ENCODE data around the gene IFRD1. TPM values are rescaled to one million over a fixed set of nuclear protein-coding genes. Genes with fewer than 3 reads are reported as not detected.

IFRD1 gene
- total and polyA plus RNA-seq, 2 experiments from 2014 or later: 69.9 to 114 TPM

DNA sequence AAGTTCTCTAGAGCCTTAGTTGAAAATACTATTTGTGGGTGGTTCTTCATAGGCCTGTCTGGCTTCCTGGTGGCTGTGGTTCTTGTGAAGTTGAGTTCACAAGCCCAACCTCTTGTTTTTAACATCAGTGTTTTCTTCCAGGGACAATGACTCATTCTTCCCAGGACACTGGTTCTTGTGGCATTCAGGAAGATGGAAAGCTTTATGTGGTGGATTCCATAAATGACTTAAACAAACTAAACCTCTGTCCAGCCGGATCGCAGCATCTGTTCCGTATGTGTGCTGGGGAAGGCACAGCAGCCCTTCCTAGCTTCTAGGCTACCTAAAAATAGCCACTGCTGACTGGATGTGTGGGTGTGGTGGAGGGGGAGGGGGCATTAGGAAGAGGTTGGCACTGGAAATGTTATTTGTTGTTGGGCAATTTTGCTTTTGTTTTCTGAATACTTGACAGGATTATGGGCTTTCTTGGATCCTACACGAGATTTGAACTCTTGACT is 34.5 kb downstream of the IFRD1 start:
- peaks cover 8% of the 10 kb centered on the region for H3K4me1 ChIP-seq (ENCODE audit: insufficient read depth)
- no peaks in the 10 kb centered on the region for H3K9me3 ChIP-seq (ENCODE audit: low read depth)
- no peak overlapping the region for H3K4me3 ChIP-seq
- no peaks in the 10 kb centered on the region for H4K20me1 ChIP-seq (ENCODE audit: insufficient read depth, poor library complexity, severe bottlenecking)
- H3K4me2 ChIP-seq: no peak overlapping the region
- H3K27ac ChIP-seq: peak overlapping the region; percentile 49
- H3K9me2 ChIP-seq (replicated peaks; ENCODE audit: insufficient read depth): no peaks in the 10 kb centered on the region
- H3K79me2 ChIP-seq: no peaks in the 10 kb centered on the region
- no peaks in the 10 kb centered on the region for H3K27me3 ChIP-seq
- no peak overlapping the region for H2AFZ ChIP-seq
- no peaks in the 10 kb centered on the region for H3K36me3 ChIP-seq (replicated peaks; ENCODE audit: insufficient read depth, low read depth)
- peak; percentile 56 for DNase-seq (ENCODE audit: low spot score)
- TF ChIP-seq, protein P1, sequence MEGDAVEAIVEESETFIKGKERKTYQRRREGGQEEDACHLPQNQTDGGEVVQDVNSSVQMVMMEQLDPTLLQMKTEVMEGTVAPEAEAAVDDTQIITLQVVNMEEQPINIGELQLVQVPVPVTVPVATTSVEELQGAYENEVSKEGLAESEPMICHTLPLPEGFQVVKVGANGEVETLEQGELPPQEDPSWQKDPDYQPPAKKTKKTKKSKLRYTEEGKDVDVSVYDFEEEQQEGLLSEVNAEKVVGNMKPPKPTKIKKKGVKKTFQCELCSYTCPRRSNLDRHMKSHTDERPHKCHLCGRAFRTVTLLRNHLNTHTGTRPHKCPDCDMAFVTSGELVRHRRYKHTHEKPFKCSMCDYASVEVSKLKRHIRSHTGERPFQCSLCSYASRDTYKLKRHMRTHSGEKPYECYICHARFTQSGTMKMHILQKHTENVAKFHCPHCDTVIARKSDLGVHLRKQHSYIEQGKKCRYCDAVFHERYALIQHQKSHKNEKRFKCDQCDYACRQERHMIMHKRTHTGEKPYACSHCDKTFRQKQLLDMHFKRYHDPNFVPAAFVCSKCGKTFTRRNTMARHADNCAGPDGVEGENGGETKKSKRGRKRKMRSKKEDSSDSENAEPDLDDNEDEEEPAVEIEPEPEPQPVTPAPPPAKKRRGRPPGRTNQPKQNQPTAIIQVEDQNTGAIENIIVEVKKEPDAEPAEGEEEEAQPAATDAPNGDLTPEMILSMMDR (IDR thresholded peaks at IDR 0.05; ENCODE audit: poor library complexity): no peak
- TF ChIP-seq EZH2phosphoT487 (IDR thresholded peaks at IDR 0.05; ENCODE audit: low read depth, severe bottlenecking, unreplicated experiment) (no peak), EZH2 (IDR thresholded peaks at IDR 0.05; ENCODE audit: borderline replicate concordance) (no peak)
- WGBS (ENCODE audit: low lambda C conversion rate, missing lambda C conversion rate): 60% methylated on average over 4 of the region's 4 CpGs

DNA sequence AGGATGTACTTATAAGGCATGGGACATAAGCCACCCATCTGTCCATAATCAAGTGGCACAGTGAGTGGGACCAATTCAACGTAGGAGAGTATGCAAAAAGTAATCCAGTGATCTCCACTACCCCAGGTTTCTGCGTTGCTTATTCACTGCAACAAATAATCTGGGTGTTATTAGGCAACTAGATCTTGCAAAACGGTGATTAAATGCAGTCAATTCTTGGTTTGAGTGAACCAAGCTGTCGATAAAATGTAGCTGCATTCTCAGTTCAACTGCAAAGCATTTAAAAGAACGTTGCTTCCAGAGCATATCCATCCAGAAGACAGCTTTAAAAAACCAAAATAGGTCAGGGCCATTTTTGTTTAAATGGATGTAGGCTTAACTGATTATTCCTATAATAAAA is 35.5 kb downstream of the IFRD1 start:
- Histone ChIP-seq H3K4me1 (ENCODE audit: insufficient read depth) (peaks cover 8% of the 10 kb centered on the region), H3K36me3 (replicated peaks; ENCODE audit: insufficient read depth, low read depth) (no peaks in the 10 kb centered on the region), H2AFZ (no peak overlapping the region), H3K27ac (no peak overlapping the region), H3K4me3 (no peak overlapping the region), H4K20me1 (ENCODE audit: insufficient read depth, poor library complexity, severe bottlenecking) (no peaks in the 10 kb centered on the region), H3K4me2 (no peak overlapping the region), H3K9me3 (ENCODE audit: low read depth) (no peaks in the 10 kb centered on the region), H3K27me3 (no peaks in the 10 kb centered on the region), H3K79me2 (no peaks in the 10 kb centered on the region), H3K9me2 (replicated peaks; ENCODE audit: insufficient read depth) (no peaks in the 10 kb centered on the region)
- TF ChIP-seq, protein P1 (IDR thresholded peaks at IDR 0.05; ENCODE audit: poor library complexity): no peak
- TF ChIP-seq EZH2 (IDR thresholded peaks at IDR 0.05; ENCODE audit: borderline replicate concordance) (no peak), EZH2phosphoT487 (IDR thresholded peaks at IDR 0.05; ENCODE audit: low read depth, severe bottlenecking, unreplicated experiment) (no peak)
- DNase-seq (ENCODE audit: low spot score): no peak
- WGBS (ENCODE audit: low lambda C conversion rate, missing lambda C conversion rate): 71% methylated on average over 5 of the region's 5 CpGs

DNA sequence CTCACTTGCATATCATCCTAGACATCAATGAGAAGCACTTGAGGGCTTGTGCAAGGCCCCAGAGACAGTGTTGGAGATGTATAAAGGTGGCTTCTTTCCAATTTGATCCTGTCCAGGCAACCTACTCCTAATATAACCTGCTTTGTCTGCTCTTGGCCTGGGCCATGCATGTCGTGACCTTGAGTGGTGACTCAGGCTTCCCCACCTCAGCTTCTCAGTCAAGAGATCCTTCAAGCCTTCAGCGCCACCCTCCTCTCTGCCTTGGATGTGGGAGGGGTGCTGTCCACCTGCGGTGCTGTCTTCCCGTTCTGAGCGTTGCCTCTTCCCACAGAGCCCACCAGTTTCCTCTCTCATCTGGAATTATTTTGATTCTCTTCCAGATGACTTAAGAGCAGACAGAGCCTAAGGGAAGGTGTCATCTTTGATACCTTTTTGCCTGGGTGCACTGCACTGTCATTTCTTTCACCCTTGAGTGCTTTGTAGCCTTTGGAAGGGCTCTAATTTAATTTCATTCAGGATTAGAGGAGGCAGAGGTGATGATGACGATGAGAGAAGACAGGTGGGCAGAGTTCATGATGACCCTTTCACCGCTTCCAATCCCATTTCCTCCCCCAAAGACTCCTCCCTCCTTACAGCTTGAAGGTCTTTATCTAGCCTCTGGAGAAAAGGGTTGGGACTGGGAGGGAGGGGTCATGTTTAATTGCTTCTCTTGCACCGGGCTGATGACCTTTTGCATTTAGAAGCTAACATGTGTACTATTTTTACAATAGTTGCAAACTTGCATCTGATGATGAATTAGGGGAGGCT is 37.4 kb downstream of the IFRD1 start:
- H3K27me3 ChIP-seq: no peaks in the 10 kb centered on the region
- WGBS (ENCODE audit: low lambda C conversion rate, missing lambda C conversion rate): 94% methylated on average over 8 of the region's 8 CpGs
- H3K9me2 ChIP-seq (replicated peaks; ENCODE audit: insufficient read depth): no peaks in the 10 kb centered on the region
- no peaks in the 10 kb centered on the region for H3K79me2 ChIP-seq
- H3K4me1 ChIP-seq (ENCODE audit: insufficient read depth): peaks cover under 1% of the 10 kb centered on the region
- H2AFZ ChIP-seq: no peak overlapping the region
- TF ChIP-seq, protein P1 (IDR thresholded peaks at IDR 0.05; ENCODE audit: poor library complexity): no peak
- TF ChIP-seq EZH2phosphoT487 (IDR thresholded peaks at IDR 0.05; ENCODE audit: low read depth, severe bottlenecking, unreplicated experiment): no peak
- no peak for TF ChIP-seq EZH2 (IDR thresholded peaks at IDR 0.05; ENCODE audit: borderline replicate concordance)
- H4K20me1 ChIP-seq (ENCODE audit: insufficient read depth, poor library complexity, severe bottlenecking): no peaks in the 10 kb centered on the region
- no peak overlapping the region for H3K4me2 ChIP-seq
- no peaks in the 10 kb centered on the region for H3K36me3 ChIP-seq (replicated peaks; ENCODE audit: insufficient read depth, low read depth)
- no peak overlapping the region for H3K4me3 ChIP-seq
- no peak overlapping the region for H3K27ac ChIP-seq
- DNase-seq (ENCODE audit: low spot score): no peak
- H3K9me3 ChIP-seq (ENCODE audit: low read depth): no peaks in the 10 kb centered on the region

Data from hepatocyte (in vitro differentiated cells).